Stimulated activated CD4-positive, alpha-beta T cell treated with anti-CD3 and anti-CD28 coated beads, TNF-alpha, amount 100 ng/mL, for 1 hour (primary cell): ENCODE results near the gene TBC1D26.
"Not testable (repeated sequence)": the region's sequence is repeated elsewhere in the genome, so short reads cannot be mapped to it uniquely, and the experiment has no call there.

Experiments used
- DNase-seq, 3 donors: peaks; one replicate each; pipeline ENCODE4 v3.0.0-alpha.2; 2020; ENCODE audit warnings: low read depth in 3 of 3, low spot score in 1 of 3

TBC1D26 gene

DNA sequence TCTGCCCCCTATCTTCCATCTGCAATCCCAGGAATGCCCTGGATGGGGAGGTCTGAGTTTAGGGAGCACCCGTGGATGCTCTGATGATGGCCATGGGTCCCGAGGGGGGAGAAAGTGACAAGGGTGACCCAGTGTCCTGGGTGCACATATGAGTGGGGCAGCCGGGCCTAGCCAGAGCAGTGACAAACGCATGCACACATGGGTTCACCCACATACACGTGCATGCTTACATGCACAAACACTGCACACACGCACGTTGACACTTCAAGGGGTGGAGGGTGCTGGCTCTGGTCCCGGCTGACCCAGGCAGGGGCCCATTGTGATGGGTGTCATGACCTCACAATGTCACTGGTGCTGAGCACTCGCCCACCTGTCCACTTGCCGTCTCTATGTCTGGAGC is at the start of gene TBC1D26:
TSS of gene TBC1D26 (plus strand) at position 384 of the 400 bp plus-strand sequence. CDS start 3,066 bp downstream, outside the sequence.
- DNase-seq: not testable (repeated sequence)

DNA sequence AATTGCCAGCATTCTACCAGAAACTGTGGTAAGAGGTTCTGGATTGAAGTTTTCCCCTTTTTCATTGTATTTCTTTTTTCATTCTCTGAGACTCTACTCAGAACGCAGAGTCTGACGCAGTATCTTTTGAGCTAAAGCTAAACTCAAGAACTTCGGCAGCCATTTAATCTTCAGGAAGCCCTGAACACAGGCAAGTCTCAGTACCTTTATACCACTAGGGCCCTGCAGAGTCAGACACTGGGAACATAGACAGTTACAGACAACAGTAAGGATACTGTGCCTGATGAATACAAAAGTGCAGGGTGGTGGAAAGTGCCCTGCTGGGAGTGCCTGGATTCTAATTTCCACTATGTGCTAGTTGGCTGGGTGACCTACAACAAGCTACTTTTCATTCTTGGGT is 48.9 kb upstream of the TBC1D26 start:
- not testable (repeated sequence) for DNase-seq

DNA sequence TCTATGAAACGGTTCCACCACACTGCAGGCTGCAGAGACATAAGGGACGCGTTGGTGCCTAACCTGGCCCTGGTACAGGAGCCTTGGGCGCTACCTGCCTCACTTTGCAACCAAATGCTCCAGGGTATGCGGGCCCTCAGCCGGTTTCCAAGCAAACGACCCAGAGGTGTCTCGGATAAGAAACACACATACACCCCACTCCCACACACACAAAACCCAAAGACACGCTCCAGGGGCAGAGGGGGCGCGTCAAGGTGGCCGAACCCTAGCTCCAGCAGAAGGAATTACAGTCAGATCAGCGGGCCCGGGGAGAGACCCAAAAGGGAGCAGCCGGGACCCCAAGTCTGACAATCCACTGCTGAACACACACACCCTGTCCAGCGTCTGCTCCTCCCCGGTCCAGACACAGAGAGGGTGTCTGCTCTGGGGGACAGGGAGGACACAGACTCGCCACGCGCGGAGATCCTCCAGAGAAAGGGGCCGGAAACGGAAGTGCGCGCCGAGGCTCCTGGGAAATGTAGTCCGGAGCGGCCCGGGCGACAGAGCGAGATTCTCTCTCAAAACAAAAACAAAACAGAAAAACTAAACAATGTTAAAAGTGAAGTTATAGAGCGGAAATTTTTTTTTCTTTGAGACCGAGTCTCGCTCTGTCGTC is 48.1 kb upstream of the TBC1D26 start, which contains the start of gene TRIM16:
TSS of gene TRIM16 (minus strand) at position 488 of the 655 bp plus-strand sequence. CDS start 32,702 bp downstream, outside the sequence.
- peak; percentile 33 to 71 (median 42) for DNase-seq

DNA sequence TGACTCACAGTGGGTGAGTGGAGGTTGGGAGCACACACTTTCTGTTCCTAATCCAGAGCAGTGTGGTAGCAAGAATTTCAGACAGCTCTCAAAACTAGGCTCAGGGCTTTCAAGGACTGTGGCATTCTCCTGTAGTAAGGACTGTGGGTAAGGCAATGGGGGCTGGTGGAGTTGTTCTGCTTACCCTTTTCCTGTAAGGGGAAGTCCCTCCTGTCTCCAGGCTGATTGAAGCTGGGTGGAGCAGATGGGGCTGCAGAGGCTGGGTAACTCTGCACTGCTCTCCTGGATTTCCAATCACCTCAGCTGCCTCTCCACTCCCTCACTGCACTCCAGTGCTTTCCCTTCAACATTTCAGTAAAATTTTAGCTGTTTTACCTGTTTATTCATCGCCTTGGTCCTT is 44.6 kb upstream of the TBC1D26 start:
- not testable (repeated sequence) for DNase-seq

DNA sequence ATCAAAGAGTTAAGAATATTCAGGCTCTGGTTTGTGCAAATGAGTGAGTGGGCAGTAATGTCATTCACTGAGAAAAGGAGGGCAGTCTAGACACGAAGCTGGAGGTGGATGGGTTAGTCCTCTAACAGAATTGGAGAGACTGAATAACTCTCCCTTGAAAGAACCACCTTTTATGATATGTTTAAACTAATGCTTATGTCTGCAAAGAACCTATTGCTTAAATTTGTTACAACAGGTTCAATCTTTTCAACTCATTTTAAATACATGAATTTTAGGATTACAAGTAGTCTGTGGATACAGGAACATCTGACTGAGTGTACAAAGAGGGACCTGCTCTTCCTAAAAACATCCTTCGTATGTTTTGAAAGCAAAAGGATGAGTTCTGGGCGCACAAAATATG is 33.1 kb upstream of the TBC1D26 start:
- DNase-seq: not testable (repeated sequence)

DNA sequence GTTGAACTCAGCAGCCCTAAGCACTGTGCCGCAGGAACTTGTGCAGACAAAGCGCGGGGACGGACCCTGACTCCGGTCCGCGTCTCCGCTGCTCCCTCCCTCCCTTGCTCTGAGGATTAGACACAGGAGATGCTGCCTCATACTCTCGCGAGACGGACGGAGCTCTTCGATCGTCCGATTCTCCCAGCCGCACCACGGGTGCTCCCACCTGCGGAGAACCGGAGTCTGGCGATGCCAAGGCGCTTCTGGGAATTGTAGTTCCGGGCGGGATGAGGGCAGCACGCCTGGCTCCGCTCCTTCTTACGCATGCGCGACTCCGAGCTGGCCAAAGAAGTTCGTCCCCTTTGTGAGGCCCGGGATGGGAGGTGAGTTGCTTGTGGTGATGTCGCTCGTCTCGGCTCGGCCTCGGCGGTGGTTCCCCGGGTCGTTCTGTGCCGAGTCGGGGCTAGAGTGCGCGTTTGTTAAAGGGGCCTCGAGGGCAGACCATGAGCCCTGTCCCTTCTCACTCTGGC is 32.6 kb upstream of the TBC1D26 start, which contains the start of gene ZNF286A:
TSS of gene ZNF286A (plus strand) at position 340 of the 512 bp plus-strand sequence. CDS start 578 bp downstream, outside the sequence.
- peak; percentile 76 to 94 (median 85) for DNase-seq

DNA sequence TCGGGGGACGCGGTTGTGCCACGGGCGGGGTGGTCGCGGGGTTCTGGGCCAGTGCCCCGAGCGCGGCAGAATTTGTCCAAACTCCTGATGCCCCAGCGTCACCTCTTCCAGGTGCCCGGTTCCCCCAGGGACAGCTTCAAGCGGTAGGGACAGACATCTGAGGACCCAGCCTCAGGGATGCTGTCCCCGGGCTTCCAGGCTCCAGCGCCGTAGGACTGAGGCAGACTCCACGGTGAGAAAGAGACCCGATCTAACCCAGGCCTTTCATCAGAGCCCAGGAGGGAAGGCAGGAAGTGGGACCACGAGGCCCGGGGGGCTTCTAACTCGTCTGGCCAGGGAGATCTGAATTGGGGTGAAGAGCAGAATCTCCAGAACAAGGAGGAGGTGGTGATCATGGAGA is 32.1 kb upstream of the TBC1D26 start:
- DNase-seq: not testable (repeated sequence)

DNA sequence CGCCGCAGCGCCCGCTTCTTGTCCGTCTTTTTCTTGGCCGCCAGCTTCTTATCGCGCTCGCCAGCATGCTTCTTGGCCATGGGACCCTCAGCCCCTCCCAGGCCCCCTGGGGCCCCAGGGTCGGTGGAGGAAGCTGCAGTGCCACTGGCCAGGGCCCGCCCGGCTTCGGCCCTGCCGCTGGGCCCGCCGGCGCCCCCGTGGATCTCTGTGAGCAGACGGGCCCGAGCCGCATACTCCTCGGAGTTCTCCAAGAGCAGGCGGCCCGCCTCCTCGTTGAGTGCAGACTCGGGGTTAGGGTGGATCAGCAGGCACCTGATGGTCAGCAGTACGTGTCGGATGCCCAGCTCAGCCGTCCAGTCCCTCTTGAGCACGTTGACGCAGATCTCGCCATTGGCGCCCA is 27.8 kb upstream of the TBC1D26 start:
- not testable (repeated sequence) for DNase-seq

DNA sequence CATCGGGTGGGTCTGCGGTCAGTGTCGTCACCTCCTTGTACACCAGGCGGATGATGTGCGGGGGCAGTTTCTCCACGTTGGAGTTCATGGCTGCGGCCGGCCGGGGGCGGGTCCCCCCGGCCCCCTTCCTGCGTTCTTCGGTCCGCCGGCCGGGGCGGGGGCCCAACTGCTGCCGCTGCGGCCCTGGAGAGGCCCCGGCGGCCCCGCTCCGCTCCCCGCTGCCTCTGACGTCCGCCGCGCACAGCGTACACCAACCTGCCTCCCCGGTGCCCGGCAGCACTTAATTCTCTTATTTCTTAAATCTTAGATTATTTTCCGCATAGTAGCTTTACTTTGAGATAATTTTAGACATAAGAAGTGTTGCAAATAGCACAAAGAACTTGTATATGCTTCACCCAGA is 27.3 kb upstream of the TBC1D26 start:
- DNase-seq: not testable (repeated sequence)

DNA sequence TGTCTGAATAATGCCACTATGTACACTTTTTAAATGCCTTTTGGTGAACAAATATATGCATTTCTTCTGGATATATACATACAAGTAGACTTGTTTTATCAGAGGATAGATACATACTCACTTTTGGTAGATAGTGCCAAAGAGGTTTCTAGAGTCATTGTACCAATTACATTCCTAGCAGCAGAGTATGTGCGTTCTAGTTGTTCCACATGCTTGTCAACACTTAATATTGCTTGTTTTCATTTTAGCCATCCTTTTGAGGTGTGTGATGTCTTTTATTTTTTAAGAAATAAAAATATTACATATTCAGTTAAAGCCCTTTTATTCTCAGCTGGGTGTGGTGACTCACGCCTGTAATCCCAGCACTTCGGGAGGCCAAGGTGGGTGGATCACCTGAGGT is 23.2 kb upstream of the TBC1D26 start:
- not testable (repeated sequence) for DNase-seq

DNA sequence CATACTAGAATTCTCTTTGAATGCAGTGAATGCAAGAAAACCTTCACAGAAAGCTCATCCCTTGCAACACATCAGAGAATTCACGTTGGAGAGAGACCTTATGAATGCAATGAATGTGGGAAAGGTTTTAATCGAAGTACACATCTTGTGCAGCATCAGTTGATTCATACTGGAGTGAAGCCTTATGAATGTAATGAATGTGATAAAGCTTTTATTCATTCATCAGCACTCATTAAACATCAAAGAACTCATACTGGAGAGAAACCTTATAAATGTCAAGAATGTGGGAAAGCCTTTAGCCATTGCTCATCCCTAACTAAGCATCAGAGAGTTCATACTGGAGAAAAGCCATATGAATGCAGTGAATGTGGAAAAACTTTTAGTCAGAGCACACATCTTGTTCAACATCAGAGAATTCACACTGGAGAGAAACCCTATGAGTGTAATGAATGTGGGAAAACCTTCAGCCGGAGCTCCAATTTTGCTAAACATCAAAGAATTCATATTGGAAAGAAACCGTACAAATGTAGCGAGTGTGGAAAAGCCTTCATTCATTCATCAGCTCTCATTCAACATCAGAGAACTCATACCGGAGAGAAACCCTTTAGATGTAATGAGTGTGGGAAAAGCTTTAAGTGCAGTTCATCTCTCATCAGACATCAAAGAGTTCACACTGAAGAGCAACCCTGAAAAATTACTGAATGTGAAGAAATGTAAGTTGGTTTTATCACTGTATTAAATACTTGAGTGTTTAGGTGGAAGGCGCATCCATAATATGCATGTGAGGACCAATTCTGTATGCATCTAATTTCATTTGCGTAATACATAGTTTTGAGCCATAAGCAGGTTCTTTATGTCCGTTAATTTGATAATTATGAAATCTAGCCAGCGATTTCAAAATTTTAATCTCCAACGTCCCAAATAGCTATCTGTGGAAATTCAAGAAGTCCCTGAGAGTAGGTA is 15.2 kb upstream of the TBC1D26 start:
- not testable (repeated sequence) for DNase-seq

DNA sequence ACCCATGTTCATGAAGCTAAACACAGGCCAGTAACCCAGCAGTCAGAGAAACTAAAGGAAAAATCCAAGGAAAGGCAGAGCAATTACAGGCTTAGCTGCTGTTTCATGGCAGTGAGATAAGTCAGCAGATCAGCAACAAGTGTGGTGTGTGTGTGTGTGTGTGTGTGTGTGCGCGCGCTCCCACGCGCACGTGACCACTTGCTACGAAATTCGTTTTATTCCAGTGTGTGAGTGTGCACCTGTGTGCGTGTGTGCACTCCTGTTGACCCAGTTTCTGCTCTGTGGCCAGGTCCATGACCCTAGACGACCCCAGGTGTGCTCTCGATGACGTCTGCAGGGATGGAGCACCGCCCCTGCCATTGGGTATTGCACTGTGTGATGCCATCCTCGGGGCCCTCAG is 1.5 kb upstream of the TBC1D26 start:
- DNase-seq: not testable (repeated sequence)

DNA sequence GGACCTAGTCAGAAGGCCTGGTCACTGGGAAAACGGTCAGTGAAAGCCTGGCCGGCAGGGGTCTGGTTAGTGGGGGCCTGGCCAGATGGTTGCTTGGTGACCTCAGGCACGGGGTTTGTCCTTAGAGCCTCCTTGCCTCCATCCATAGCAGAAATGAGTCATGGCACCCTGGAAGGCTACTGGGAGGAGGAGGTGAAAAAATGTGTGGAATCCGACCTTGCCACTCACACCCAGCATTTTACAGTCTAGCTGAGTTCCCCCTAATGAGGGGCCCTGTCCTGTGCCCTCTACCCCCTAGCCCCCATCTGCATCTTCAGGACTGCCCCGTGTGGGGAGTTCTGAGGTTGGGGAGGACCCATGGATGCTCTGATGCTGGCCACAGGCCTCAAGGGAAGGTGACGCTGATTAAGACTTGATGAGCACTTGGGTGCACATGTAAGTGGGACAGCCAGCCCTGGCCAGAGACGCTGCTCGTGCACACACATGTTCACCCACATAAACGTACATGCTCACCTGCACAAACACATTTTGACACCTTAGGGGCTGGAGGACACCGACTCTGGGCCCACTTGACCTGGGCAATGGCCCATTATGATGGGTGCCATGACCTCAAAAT is 1.2 kb downstream of the TBC1D26 start:
- not testable (repeated sequence) for DNase-seq

DNA sequence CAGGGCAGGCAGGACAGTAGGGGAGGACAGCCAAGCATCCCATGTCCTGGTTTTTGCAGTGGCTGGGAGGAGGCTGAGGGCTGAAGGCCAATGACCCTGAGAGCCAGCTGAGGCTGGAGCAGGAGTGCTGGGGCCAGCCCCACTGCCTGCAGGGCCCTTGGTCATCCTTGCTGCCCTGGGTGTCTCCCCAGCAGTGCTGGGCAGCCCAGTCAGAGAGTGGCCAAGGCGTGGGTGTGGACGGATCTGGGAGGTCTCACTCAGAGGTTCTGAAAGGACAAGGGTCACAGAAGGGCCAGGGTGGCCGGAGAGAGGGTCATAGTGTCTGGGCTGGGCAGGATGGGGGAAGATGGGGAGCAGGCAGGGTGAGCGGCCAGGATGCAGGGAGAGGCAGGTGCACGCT is 4.5 kb downstream of the TBC1D26 start:
- not testable (repeated sequence) for DNase-seq

DNA sequence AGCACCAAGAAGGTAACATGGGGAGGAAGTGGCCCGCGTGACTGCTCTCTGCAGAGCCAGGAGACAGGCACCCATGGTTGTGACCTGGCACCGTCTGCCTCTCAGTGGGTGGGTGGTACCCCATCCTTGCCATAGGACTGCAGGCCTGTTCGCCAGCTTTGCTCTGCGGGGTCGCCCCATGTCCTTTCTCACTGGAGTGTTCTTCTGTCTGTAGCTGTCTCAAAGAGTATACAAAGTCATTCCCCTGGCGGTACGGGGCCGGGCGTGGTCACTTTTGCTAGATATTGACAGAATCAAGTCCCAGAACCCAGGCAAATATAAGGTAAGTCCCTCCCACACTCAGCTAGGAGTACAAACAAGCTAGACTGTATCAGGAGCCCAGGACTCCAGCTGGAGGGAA is 6.0 kb downstream of the TBC1D26 start:
- no peak for DNase-seq

DNA sequence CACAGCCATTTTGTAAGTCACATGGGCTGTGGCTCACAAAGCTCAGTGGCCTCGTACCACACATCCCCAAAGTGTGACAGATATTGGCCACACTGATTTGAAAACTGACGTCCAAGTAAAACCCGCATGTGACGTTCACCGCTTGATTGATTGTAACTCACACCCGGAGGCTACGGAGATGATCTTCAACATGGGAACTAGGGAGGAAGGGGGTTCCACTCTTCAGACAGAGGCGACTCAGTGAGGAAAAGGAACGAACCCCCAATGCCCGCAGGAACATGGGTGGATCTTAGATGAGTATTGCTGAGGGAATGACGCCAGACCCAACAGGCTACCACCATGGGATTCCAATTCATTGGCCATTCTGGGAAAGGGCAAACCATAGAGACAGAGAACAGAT is 7.2 kb downstream of the TBC1D26 start:
- not testable (repeated sequence) for DNase-seq

DNA sequence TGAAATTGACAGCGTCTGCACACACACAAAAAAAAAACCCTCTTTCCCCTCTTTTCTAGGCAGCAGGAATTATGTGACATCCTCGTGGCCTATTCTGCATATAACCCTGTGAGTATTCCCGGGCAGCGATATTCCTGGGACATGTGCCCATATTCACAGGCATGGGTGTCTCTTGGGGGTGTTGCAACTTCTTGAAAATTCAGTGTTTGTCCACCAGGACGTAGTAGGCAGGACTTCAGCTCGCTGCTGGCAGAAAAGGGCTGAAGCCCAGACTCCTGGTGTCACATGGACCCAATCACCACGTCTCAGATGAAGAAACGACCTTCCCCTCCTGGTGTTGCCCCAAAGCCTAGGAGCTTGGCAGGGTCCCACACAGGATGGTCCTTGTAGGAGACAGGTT is 8.0 kb downstream of the TBC1D26 start:
- DNase-seq: not testable (repeated sequence)

DNA sequence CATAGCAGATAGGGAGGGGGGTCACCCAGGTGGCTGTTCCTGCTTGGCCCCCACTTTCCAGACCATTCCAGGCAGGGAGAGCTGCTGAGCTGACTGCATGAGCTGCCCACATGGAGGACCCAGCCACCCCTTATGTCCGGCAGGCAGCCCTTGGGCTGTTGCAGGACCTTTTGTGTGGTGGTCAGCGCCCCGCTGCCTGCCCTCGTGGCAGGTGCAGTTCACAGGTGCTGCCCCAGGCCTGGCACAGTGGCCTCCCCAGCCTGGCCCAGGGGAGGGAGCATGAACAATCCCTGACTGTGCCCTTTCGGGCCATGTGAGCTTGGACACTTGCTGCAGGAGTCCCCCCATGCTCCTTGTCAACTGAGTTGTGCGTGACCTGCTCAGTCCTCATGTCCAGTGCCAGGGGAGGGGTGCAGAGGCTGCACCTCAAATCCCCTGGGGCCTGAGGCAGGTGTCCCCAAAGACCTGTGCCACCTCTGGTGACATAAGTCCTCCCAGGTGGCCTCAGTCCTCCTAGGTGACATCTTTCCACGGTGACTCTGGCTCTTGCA is 8.6 kb downstream of the TBC1D26 start:
- no peak for DNase-seq

DNA sequence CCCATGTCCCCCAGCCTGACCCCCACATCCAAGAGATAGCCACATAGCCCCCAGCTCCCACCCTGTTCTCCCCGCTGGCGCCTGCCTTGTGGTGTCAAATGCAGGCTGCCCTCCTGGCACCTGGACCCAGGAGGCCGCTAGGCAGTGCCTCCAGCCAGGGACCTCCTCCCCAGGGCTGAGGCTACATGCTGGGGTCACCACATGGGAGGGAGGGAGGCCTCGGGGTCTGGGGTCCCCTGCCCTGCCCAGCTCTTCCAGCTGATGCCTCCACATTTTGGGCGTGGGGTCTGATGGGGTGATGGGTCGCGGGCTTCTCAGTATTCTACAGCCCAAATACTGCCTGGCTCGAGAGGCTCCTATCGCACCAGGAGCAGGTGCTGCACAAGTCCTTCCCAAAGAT is 9.5 kb downstream of the TBC1D26 start:
- no peak for DNase-seq

DNA sequence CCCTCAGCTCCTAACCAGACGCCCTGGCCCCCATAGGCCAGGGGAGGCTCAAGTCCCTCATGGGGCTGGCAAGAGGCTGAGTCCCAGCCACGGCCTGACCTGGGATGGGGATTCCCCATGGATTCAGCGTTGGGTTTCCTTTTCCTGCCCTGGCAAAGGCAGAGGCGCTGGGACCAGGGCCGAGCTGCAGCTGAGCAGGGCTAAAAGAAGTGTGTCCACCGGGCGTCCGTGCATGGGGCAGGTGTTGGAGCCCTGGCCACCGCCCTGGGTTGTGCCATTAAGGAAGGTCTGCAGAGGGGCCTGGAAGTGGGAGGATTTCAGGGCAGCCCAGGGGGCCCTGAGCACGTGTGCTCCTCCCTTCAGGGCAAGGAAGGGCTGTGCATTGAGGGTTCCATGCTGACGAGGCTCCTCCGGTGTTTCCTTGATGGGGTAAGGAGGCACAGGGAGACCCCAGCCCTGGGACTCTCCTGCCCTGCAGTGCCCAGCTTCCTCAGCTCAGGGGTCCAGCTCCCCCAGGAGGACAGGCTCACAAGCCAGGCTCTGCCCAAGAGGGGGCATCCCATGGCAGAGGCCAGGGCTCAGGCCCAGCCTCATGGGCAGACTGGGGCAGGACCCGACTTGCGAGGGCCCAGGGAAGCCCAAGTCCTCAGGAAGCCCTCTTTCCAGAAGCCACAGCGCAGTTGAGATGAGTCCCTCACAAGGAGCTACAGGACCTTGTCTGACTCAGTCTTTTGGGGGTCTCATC is 10.1 kb downstream of the TBC1D26 start:
- no peak for DNase-seq
